Fibroblast of lung (primary cell): Measurements from ENCODE around the gene MARVELD1.

ENCODE experiments used
- CTCF ChIP-seq, 2 donors: IDR thresholded peaks in 1 of 2; conservative IDR thresholded peaks in 1 of 2; 1 replicate in 1 of 2; 2 replicates in 1 of 2; pipeline ENCODE4 v1.5.1; 2011 to 2012; ENCODE audit warnings: low read length in 2 of 2, control low read depth in 1 of 2, inconsistent platforms in 1 of 2, low read depth in 1 of 2, mild to moderate bottlenecking in 1 of 2
- EZH2 ChIP-seq: IDR thresholded peaks from 2 replicates; pipeline ENCODE4 v1.5.1; 2012; ENCODE audit warnings: low read length, control low read depth, mild to moderate bottlenecking; ENCODE audit errors: missing control alignments

- TF ChIP-seq EZH2 (no peak), CTCF (conservative IDR thresholded peaks at IDR 0.05 in 1 of 2, IDR thresholded peaks at IDR 0.05 in 1 of 2; ENCODE audit: low read depth in 1 of 2, low read length in 2 of 2) (no peak)
These were observed 6.1 kb downstream of the MARVELD1 start for GRCh38 chr10:97719602-97720001.
